Peyer's patch (tissue), 4 donors: ENCODE data around the gene ZSCAN5B. TPM values are rescaled to one million over a fixed set of nuclear protein-coding genes. Genes with fewer than 3 reads are reported as not detected.
"Not testable (repeated sequence)": the region's sequence is repeated elsewhere in the genome, so short reads cannot be mapped to it uniquely, and the experiment has no call there.

Source experiments
- DNase-seq, 3 donors: peaks; one replicate each; pipeline ENCODE4 v3.0.0-alpha.2; 2017 to 2019
- H3K27ac ChIP-seq, 4 donors: fragments of 200-600 bp; sonication (generic); one replicate each; pipeline ENCODE4 v1.5.1; 2016 to 2019
- H3K27me3 ChIP-seq, 2 donors: fragments of 200-600 bp; sonication (generic); one replicate each; pipeline ENCODE4 v1.5.1; 2019
- H3K36me3 ChIP-seq, 3 donors: fragments of 200-600 bp; sonication (generic); one replicate each; pipeline ENCODE4 v1.5.1; 2016 to 2019
- H3K4me1 ChIP-seq, 4 donors: fragments of 200-600 bp; sonication (generic); one replicate each; pipeline ENCODE4 v1.5.1; 2016 to 2019
- H3K4me3 ChIP-seq, 4 donors: fragments of 200-600 bp; sonication (generic); 1 replicate in 3 of 4; 2 replicates in 1 of 4; pipeline ENCODE4 v1.5.1; 2016 to 2019; ENCODE audit warnings: mild to moderate bottlenecking in 1 of 4
- H3K9me3 ChIP-seq, 4 donors: fragments of 200-600 bp; sonication (generic); one replicate each; pipeline ENCODE4 v1.5.1; 2016 to 2019; ENCODE audit warnings: mild to moderate bottlenecking in 1 of 4
- POLR2A ChIP-seq, 2 donors: fragments of 450-650 bp; IDR thresholded peaks; one replicate each; pipeline ENCODE4 v1.5.1; 2017; ENCODE audit warnings: antibody characterized with exemption in 2 of 2, mild to moderate bottlenecking in 2 of 2, moderate library complexity in 2 of 2
- total RNA-seq, 4 donors: library from RNA; depleted of rRNA; stranded (reverse); fragments of >200 nt; gene quantifications; one replicate each; pipeline ENCODE4 v1.1.0, GENCODE V29; 2016
- TF ChIP-seq, protein P1 (sequence below), 6 experiments: fragments of 450-650 bp in 4 of 6; fragments of 200-600 bp in 2 of 6; sonication (generic) in 1 of 6; IDR thresholded peaks; one replicate each; pipeline ENCODE4 v1.5.1; 2017 to 2019; ENCODE audit warnings: antibody characterized with exemption in 6 of 6, mild to moderate bottlenecking in 3 of 6, moderate library complexity in 1 of 6

The ZSCAN5B gene
- total RNA-seq, 4 donors from 2014 or later, result not detected

DNA sequence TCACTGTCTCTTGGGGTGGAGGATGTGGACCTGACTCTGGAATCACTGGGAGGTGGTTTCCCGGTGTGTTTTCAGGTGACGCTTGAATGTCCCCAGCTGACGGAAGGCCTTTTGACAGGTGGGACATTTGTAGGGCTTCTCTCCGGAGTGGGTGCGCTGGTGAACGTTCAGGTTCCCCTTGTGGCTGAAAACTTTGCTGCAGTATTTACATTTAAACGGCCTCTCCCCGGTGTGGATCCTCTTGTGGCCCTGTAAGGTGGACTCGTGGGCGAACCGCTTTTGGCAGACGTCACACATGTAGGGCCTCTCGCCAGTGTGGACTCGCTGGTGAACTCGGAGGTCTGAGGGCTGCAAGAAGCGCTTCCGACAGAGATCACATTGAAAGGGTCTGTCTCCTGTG is 7.8 kb downstream of the ZSCAN5B start:
- no peak for DNase-seq
- Histone ChIP-seq H3K9me3 (no peaks in the 10 kb centered on the region), H3K4me1 (no peaks in the 10 kb centered on the region), H3K4me3 (no peak overlapping the region), H3K27ac (no peak overlapping the region), H3K27me3 (no peaks in the 10 kb centered on the region), H3K36me3 (no peaks in the 10 kb centered on the region)
- TF ChIP-seq POLR2A (IDR thresholded peaks at IDR 0.05), result no peak
- TF ChIP-seq, protein P1, sequence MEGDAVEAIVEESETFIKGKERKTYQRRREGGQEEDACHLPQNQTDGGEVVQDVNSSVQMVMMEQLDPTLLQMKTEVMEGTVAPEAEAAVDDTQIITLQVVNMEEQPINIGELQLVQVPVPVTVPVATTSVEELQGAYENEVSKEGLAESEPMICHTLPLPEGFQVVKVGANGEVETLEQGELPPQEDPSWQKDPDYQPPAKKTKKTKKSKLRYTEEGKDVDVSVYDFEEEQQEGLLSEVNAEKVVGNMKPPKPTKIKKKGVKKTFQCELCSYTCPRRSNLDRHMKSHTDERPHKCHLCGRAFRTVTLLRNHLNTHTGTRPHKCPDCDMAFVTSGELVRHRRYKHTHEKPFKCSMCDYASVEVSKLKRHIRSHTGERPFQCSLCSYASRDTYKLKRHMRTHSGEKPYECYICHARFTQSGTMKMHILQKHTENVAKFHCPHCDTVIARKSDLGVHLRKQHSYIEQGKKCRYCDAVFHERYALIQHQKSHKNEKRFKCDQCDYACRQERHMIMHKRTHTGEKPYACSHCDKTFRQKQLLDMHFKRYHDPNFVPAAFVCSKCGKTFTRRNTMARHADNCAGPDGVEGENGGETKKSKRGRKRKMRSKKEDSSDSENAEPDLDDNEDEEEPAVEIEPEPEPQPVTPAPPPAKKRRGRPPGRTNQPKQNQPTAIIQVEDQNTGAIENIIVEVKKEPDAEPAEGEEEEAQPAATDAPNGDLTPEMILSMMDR (IDR thresholded peaks at IDR 0.05), result no peak

DNA sequence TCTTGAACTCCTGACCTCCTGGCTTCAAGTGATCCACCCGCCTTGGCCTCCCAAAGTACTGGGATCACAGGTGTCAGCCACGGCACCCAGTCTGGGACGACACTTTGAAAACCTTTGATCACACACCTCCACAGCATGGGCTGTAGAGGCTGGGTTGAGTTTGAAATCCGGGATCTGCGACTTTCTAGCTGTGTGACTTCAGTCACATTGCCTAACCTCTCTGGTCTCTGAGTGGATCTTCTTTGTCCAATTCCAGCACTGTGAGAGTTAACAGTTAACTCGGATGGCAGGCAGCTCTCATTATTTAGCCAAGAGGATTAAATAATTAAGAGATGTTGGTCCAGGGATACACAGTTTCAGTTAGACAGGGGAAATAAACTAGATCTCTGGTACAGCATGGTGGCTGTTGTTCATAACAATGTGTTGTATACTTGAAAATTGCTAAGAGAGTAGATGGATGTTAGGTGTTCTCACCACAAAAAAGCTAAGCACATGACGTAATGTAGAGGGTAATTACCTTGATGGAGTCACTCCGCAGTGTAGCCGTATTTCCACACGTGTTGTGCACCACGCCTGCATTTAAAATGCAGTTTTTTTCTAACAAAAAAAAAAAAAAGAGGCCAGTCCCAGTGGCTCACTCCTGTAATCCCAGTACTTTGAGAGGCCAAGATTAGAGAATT is 19.9 kb downstream of the ZSCAN5B start:
- Histone ChIP-seq H3K4me3 (no peak overlapping the region), H3K27ac (no peak overlapping the region), H3K36me3 (no peaks in the 10 kb centered on the region), H3K27me3 (no peaks in the 10 kb centered on the region), H3K4me1 (no peaks in the 10 kb centered on the region), H3K9me3 (no peaks in the 10 kb centered on the region)
- DNase-seq, result no peak
- TF ChIP-seq, protein P1 (IDR thresholded peaks at IDR 0.05), result no peak
- no peak for TF ChIP-seq POLR2A (IDR thresholded peaks at IDR 0.05)

DNA sequence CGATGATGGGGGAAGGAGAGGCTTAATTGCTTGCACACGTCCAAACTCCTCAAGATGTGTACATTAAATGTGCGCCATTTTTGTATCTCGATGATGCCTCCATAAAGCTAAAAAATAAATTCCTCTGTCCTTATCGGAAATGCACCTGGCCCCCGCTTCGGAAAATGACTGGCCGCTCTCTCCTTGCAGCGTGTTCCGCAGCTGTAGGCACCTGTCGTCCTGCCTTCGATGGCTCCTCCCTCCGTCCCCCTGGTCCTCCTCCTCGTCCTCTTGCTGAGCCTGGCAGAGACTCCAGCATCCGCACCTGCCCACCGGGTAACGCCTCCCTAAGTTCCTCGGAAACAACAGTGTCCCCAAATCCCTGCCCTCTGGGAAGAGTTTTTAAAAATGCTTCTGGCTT is 20.7 kb downstream of the ZSCAN5B start:
- no peaks in the 10 kb centered on the region for H3K27me3 ChIP-seq
- no peaks in the 10 kb centered on the region for H3K4me1 ChIP-seq
- H3K4me3 ChIP-seq, result no peak overlapping the region
- no peaks in the 10 kb centered on the region for H3K9me3 ChIP-seq
- H3K36me3 ChIP-seq, result no peaks in the 10 kb centered on the region
- DNase-seq, result no peak
- H3K27ac ChIP-seq, result no peak overlapping the region
- TF ChIP-seq, protein P1 (IDR thresholded peaks at IDR 0.05), result no peak
- TF ChIP-seq POLR2A (IDR thresholded peaks at IDR 0.05), result no peak

DNA sequence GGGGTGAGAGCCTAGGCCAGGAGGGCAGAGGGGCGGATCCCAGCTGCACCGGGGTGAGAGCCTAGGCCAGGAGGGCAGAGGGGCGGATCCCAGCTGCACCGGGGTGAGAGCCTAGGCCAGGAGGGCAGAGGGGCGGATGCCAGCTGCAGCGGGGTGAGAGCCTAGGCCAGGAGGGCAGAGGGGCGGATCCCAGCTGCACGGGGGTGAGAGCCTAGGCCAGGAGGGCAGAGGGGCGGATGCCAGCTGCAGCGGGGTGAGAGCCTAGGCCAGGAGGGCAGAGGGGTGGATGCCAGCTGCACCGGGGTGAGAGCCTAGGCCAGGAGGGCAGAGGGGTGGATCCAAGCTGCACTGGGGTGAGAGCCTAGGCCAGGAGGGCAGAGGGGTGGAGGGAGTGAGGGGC is 21.3 kb downstream of the ZSCAN5B start:
- H3K4me1 ChIP-seq, H3K4me3 ChIP-seq, H3K36me3 ChIP-seq, H3K27ac ChIP-seq, H3K9me3 ChIP-seq, H3K27me3 ChIP-seq, DNase-seq: not testable (repeated sequence)

DNA sequence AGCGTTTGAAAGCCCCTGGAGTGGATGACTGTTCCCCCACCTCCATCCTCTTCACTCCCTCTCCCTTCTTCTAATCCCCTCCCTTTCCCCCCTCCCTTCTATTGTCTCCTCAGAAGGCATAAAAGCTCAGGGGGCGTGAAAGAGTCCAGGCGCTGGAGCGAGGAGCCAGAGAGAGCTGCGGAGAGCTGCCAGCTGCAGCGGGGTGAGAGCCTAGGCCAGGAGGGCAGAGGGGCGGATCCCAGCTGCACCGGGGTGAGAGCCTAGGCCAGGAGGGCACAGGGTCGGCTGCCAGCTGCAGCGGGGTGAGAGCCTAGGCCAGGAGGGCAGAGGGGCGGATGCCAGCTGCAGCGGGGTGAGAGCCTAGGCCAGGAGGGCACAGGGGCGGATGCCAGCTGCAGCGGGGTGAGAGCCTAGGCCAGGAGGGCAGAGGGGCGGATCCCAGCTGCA is 21.7 kb downstream of the ZSCAN5B start, which contains the start of gene GALP:
GALP (plus strand) TSS at position 148 of the 447 bp plus-strand sequence. CDS start 1,101 bp downstream, outside the sequence.
- not testable (repeated sequence) for H3K4me1 ChIP-seq, H3K4me3 ChIP-seq, H3K27me3 ChIP-seq, H3K36me3 ChIP-seq, H3K9me3 ChIP-seq, H3K27ac ChIP-seq, DNase-seq

DNA sequence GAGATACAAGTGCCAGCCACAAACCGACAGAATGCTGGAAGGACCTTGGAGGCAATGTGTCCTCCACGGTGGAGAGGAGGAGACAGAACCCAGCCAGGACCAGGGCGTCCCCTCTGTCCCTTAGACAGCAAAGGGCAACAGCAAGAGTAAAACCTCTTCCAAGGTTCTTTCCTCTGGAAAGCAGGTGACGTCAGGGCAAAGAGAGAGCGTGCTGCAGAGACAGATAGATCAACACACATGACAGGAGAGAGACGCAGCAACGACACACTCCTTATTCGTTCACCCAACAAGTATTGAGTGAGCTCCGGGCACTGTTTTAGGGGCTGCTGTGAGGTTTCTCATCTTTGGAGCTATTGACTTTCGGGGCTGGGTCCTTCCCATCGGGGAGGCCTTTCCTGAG is 23.0 kb downstream of the ZSCAN5B start:
- TF ChIP-seq POLR2A (IDR thresholded peaks at IDR 0.05), result no peak
- TF ChIP-seq, protein P1 (IDR thresholded peaks at IDR 0.05), result no peak
- no peaks in the 10 kb centered on the region for H3K27me3 ChIP-seq
- H3K4me3 ChIP-seq, result no peak overlapping the region
- no peak overlapping the region for H3K27ac ChIP-seq
- no peaks in the 10 kb centered on the region for H3K36me3 ChIP-seq
- H3K4me1 ChIP-seq, result no peaks in the 10 kb centered on the region
- no peaks in the 10 kb centered on the region for H3K9me3 ChIP-seq
- DNase-seq, result no peak

DNA sequence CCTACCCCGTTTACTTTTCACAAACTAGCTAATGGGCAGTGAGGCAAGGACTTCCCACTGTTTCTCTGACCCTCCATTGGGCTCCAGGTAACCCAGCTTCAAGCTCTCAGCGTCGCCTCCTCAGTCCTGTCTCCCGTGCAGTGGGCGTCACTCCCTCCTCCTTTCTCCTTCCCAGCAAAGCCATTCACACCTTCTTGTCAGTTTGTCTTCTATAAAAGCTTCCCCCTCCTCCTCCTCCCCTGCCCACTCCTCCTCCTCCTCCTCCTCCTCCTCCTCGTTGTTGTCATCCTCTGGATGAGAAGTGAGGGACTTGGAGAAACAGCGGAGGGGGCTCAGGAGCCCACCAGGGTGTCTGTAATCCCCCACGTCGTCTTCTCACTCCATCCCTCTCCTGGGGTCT is 23.5 kb downstream of the ZSCAN5B start:
- no peak for DNase-seq
- no peaks in the 10 kb centered on the region for H3K36me3 ChIP-seq
- no peaks in the 10 kb centered on the region for H3K27me3 ChIP-seq
- H3K4me3 ChIP-seq, result no peak overlapping the region
- no peaks in the 10 kb centered on the region for H3K4me1 ChIP-seq
- TF ChIP-seq, protein P1 (IDR thresholded peaks at IDR 0.05), result no peak
- no peak for TF ChIP-seq POLR2A (IDR thresholded peaks at IDR 0.05)
- H3K27ac ChIP-seq, result no peak overlapping the region
- H3K9me3 ChIP-seq, result no peaks in the 10 kb centered on the region
